ENCODE results near the gene ARSJ.
"Not testable (repeated sequence)": the region's sequence is repeated elsewhere in the genome, so short reads cannot be mapped to it uniquely, and the experiment has no call there.

Gene ARSJ

DNA sequence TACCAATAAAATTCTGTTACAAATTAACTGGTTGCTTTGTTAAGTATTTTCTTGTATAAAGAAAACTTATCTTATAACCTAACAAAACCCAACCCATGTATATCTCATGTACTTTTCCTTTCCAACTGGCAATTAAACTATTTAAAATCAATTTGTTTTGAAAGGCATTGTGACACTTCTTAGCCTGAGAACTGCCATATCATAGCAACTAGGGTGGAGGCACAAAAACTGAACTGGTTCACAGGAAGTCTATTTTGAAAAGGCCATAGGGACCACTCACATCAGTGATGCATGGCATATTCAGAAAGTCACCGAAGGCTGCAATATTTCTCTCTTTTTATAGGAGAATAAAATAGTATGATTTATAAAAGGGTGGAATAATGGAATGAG is 40.5 kb upstream of the ARSJ start:
- Histone ChIP-seq H3K4me1 (no peaks in the 10 kb centered on the region; the same call in 1 of the 2 replicates), H3K27me3 (no peaks in the 10 kb centered on the region), H3K4me3 (ENCODE audit: low read depth, low read length) (no peak overlapping the region), H3K36me3 (no peaks in the 10 kb centered on the region), H3K9me3 (no peaks in the 10 kb centered on the region)
- TF ChIP-seq, protein P1, sequence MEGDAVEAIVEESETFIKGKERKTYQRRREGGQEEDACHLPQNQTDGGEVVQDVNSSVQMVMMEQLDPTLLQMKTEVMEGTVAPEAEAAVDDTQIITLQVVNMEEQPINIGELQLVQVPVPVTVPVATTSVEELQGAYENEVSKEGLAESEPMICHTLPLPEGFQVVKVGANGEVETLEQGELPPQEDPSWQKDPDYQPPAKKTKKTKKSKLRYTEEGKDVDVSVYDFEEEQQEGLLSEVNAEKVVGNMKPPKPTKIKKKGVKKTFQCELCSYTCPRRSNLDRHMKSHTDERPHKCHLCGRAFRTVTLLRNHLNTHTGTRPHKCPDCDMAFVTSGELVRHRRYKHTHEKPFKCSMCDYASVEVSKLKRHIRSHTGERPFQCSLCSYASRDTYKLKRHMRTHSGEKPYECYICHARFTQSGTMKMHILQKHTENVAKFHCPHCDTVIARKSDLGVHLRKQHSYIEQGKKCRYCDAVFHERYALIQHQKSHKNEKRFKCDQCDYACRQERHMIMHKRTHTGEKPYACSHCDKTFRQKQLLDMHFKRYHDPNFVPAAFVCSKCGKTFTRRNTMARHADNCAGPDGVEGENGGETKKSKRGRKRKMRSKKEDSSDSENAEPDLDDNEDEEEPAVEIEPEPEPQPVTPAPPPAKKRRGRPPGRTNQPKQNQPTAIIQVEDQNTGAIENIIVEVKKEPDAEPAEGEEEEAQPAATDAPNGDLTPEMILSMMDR (IDR thresholded peaks at IDR 0.05; ENCODE audit: low read depth, low read length): no peak
- DNase-seq: no peak

DNA sequence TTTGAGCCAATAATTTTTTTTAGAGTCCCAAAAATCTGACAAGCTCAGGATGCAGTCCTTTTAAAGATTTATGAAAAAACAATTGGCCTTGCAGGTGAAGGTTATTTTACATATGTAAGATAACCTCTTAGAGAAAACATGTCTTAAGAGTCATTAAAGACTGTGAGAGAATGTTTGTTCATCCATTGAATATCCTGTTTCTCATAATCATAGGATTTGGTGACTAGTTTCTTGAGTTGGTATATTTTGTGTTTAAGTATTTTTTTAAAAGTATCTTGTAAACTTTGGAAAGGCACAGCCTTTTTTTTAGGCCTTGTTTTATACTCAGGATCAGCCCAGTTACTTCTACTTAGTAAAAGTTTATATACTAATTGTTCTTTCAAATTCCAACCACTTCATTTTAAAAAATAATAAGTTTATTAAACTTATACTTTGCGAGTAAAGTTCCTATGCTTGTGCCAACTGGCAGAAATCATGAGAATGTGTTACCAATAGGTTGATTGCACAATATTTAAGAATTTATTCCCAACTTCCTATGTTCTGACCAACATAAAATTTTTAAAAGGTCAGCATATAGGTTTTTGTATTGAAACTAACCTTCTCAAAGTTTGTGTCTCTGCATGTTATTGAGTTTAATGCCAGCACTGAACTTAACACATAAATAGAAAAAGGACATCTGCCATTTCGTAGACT is 40.0 kb upstream of the ARSJ start:
- Histone ChIP-seq H3K4me3 (ENCODE audit: low read depth, low read length) (no peak overlapping the region), H3K4me1 (no peaks in the 10 kb centered on the region; the same call in 1 of the 2 replicates), H3K9me3 (no peaks in the 10 kb centered on the region), H3K27me3 (no peaks in the 10 kb centered on the region), H3K36me3 (no peaks in the 10 kb centered on the region)
- DNase-seq: no peak
- TF ChIP-seq, protein P1 (IDR thresholded peaks at IDR 0.05; ENCODE audit: low read depth, low read length): no peak

DNA sequence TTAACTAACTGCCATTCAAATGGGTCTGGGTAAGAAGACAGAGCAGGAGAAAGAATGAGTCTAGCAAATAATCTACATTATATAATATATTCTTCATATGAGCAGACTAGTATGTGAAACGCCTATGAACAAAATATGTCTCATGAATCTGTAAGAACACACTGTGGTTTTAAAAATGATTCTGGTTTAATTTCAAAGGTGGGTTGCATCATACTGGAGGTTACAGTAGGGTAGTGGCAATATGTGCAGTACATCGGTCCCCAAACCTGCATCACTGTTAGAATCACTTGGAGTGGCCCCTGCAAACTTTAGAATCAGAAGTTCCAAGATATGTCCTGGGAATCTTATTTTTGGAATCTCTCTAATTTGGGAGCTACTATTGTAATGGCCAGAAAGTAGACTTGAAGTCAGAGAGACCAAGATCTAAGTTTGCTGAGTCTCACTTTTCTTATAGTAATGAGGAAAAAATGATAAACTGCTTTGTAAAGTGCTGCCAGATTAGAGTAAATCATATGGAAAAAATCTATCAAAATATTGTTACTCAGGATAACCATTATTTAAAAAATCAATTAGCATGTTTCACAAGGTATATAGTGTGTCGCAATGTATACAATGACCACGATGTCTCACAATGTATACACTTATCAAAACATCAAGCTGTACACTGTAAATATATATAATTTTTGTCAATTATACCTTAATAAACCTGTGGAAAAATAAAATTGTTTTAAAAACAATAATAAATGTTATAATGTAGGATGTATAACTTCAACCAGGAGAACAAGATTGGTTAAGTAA is 37.9 kb upstream of the ARSJ start:
- no peak for DNase-seq
- Histone ChIP-seq H3K9me3 (no peaks in the 10 kb centered on the region), H3K4me1 (no peaks in the 10 kb centered on the region; the same call in 1 of the 2 replicates), H3K4me3 (ENCODE audit: low read depth, low read length) (no peak overlapping the region), H3K27me3 (no peaks in the 10 kb centered on the region), H3K36me3 (no peaks in the 10 kb centered on the region)
- TF ChIP-seq, protein P1 (IDR thresholded peaks at IDR 0.05; ENCODE audit: low read depth, low read length): no peak

DNA sequence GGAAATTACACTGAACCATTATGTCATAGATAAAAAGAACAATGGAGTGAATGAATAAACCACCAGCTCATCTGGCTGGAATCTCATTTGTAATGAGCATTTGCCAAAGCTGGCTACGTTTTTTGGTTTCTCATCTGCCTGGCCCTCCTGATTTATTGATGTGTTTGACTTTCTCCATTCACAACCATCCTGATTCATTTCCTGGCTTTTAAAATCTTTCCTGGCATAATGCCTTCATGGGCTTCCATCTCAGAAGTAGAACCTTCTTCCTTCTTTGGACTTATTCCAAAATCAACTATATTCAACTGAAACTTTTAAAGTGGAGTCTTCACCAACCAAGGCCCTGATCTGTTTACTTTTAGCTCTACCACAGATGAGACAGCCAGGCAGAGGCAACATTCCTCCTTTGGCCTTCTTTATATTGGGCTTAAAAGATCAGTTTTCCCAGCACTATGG is 36.0 kb upstream of the ARSJ start:
- no peak for DNase-seq
- Histone ChIP-seq H3K27me3 (no peaks in the 10 kb centered on the region), H3K36me3 (no peaks in the 10 kb centered on the region)

DNA sequence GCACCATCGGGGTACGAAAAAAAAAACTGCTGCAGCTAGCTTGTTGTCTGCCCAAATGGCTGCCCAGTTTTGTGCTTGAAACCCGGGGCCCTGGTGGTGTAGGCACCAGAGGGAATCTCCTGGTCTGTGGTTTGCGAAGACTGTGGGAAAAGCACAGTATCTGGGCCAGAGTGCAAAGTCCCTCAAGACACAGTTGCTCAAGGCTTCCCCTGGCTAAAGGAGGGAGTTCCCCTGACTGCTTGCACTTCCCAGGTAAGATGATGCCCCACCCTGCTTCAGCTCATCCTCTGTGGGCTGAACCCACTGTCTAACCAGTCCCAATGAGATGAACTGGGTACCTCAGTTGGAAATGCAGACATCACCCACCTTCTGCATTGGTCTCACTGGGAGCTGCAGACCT is 33.8 kb upstream of the ARSJ start:
- not testable (repeated sequence) for H3K9me3 ChIP-seq; DNase-seq; H3K4me3 ChIP-seq (ENCODE audit: low read depth, low read length); H3K4me1 ChIP-seq; H3K27me3 ChIP-seq; H3K36me3 ChIP-seq

More for the DNA sequence above, 36.0 kb upstream of the ARSJ start:
- TF ChIP-seq, protein P1 (IDR thresholded peaks at IDR 0.05; ENCODE audit: low read depth, low read length): no peak
- Histone ChIP-seq H3K9me3 (no peaks in the 10 kb centered on the region), H3K4me3 (ENCODE audit: low read depth, low read length) (no peak overlapping the region), H3K4me1 (no peaks in the 10 kb centered on the region; the same call in 1 of the 2 replicates)

DNA sequence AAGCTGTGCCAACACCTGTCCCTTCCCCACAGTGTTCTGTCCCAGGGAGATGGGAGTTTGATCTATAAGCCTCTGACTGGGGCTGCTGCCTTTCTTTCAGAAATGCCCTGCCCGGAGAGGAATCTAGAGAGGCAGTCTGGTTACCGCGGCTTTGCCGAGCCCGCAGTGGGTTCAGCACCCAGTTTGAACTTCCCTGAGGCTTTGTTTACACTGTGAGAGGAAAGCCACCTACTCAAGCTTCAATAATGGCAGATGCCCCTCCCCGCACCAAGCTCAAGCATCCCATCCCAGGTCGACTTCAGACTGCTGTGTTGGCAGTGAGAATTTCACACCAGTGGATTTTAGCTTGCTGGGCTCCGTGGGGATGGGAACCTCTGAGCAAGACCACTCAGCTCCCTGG is 33.3 kb upstream of the ARSJ start:
- H3K4me3 ChIP-seq (ENCODE audit: low read depth, low read length): no peak overlapping the region
- H3K27me3 ChIP-seq: no peaks in the 10 kb centered on the region
- H3K36me3 ChIP-seq: no peaks in the 10 kb centered on the region
- no peaks in the 10 kb centered on the region for H3K9me3 ChIP-seq
- no peak for DNase-seq
- H3K4me1 ChIP-seq: no peaks in the 10 kb centered on the region; the same call in 1 of the 2 replicates
- TF ChIP-seq, protein P1 (IDR thresholded peaks at IDR 0.05; ENCODE audit: low read depth, low read length): no peak

All from BE2C (cell line).